ENCODE measurements around the gene ANKRD28. TPM values are rescaled to one million over a fixed set of nuclear protein-coding genes. Genes with fewer than 3 reads are reported as not detected.

The ANKRD28 gene
- total RNA-seq, 1 donor from 2014 or later: 21.6 TPM

DNA sequence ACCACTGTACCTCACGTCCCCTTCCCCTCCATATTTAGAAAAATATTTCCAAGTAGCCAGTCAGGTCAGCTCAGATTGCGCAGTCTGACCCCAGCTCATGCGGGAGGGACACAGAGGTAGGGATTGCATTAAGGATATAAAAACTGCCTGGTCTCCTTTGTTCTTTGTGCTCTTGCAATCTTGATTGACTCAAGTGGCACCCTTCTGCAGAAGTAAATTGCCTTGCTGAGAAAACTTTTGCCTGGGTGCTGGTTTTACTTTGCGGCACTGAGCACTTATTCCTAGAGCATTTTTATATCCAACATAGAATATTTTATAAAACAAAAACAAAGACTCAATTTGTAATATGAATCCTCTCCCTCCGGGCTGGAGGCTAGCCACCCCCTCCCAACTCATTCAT lies 141.4 kb downstream of the ANKRD28 start:
- Histone ChIP-seq H3K4me3 (no peak overlapping the region), H3K9me3 (replicated peaks) (peaks cover 28% of the 10 kb centered on the region), H3K36me3 (peaks cover 9% of the 10 kb centered on the region), H3K27ac (replicated peaks) (no peak overlapping the region), H3K27me3 (ENCODE audit: low read depth) (no peaks in the 10 kb centered on the region), H3K4me1 (no peaks in the 10 kb centered on the region)
- intact Hi-C loops (cut with micrococcal nuclease): no loop called here
- TF ChIP-seq, protein P1, sequence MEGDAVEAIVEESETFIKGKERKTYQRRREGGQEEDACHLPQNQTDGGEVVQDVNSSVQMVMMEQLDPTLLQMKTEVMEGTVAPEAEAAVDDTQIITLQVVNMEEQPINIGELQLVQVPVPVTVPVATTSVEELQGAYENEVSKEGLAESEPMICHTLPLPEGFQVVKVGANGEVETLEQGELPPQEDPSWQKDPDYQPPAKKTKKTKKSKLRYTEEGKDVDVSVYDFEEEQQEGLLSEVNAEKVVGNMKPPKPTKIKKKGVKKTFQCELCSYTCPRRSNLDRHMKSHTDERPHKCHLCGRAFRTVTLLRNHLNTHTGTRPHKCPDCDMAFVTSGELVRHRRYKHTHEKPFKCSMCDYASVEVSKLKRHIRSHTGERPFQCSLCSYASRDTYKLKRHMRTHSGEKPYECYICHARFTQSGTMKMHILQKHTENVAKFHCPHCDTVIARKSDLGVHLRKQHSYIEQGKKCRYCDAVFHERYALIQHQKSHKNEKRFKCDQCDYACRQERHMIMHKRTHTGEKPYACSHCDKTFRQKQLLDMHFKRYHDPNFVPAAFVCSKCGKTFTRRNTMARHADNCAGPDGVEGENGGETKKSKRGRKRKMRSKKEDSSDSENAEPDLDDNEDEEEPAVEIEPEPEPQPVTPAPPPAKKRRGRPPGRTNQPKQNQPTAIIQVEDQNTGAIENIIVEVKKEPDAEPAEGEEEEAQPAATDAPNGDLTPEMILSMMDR (IDR thresholded peaks at IDR 0.05; ENCODE audit: borderline replicate concordance): no peak
- no peak for DNase-seq

DNA sequence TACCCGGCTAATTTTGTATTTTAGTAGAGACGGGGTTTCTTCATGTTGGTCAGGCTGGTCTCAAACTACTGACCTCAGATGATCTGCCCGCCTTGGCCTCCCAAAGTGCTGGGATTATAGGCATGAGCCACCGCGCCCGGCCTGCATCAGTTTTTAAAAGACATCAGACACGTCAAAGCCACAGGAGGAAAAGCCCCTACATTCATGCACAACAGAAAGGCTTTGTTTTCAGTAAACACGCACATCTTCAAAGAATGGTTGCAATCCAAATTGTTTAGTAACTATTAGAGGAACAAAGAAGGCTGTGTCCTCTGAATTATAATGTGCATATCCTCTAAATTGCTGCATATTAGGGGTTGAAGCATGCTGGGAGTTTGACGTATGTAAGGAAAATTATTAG lies 142.9 kb downstream of the ANKRD28 start:
- H3K27me3 ChIP-seq (ENCODE audit: low read depth): no peaks in the 10 kb centered on the region
- TF ChIP-seq, protein P1 (IDR thresholded peaks at IDR 0.05; ENCODE audit: borderline replicate concordance): no peak
- H3K36me3 ChIP-seq: peaks cover 9% of the 10 kb centered on the region
- H3K9me3 ChIP-seq (replicated peaks): peaks cover 28% of the 10 kb centered on the region
- no peak for DNase-seq
- no peak overlapping the region for H3K4me3 ChIP-seq
- intact Hi-C loops (cut with micrococcal nuclease): no loop called here
- no peaks in the 10 kb centered on the region for H3K4me1 ChIP-seq
- H3K27ac ChIP-seq (replicated peaks): no peak overlapping the region

DNA sequence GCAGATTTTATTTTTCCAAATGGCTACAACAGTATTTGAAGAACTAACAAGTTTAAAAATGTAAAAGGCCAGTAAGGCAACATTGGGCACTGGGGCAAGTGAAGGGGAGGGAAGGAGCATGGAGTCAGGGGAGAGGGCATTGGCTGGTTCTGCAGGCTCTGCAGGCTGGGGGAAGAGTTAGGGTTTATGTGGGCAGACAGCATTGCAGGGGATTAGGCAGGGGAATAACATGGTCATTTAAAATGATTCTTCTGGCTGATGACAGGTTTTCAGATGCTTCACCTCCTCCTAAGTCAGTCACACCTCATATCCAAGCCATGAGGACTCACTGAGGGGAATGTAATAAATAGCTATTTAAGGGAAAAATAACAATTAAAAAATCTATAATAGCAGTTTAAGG lies 143.7 kb downstream of the ANKRD28 start:
- Histone ChIP-seq H3K9me3 (replicated peaks) (peaks cover 28% of the 10 kb centered on the region), H3K4me3 (no peak overlapping the region), H3K4me1 (no peaks in the 10 kb centered on the region), H3K27me3 (ENCODE audit: low read depth) (no peaks in the 10 kb centered on the region), H3K27ac (replicated peaks) (no peak overlapping the region), H3K36me3 (peaks cover 9% of the 10 kb centered on the region)
- DNase-seq: no peak
- intact Hi-C loops (cut with micrococcal nuclease): no loop called here
- TF ChIP-seq, protein P1 (IDR thresholded peaks at IDR 0.05; ENCODE audit: borderline replicate concordance): no peak

DNA sequence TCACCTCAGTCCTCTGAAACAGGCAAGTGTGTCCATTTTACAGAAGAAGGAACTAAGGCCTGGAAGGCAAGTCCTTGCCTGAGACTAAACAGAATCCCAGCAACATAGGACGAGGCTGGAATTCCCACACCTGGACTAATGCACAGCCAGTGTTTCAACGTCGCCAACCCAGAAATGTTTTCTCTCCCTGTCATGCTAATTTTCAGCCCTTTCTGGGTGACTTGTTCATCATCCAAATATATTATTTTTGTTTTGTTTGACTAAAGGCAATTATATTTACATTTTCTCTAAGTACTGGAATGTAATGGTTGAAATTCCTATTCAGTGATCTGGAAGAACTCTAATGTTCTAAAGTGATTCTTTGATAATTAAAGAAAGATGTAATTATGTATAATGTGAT lies 144.5 kb downstream of the ANKRD28 start:
- intact Hi-C loops (cut with micrococcal nuclease): no loop called here
- peaks cover 9% of the 10 kb centered on the region for H3K36me3 ChIP-seq
- TF ChIP-seq, protein P1 (IDR thresholded peaks at IDR 0.05; ENCODE audit: borderline replicate concordance): no peak
- no peak overlapping the region for H3K27ac ChIP-seq (replicated peaks)
- no peaks in the 10 kb centered on the region for H3K27me3 ChIP-seq (ENCODE audit: low read depth)
- no peak for DNase-seq
- peaks cover 28% of the 10 kb centered on the region for H3K9me3 ChIP-seq (replicated peaks)
- peaks cover under 1% of the 10 kb centered on the region for H3K4me1 ChIP-seq
- H3K4me3 ChIP-seq: no peak overlapping the region

DNA sequence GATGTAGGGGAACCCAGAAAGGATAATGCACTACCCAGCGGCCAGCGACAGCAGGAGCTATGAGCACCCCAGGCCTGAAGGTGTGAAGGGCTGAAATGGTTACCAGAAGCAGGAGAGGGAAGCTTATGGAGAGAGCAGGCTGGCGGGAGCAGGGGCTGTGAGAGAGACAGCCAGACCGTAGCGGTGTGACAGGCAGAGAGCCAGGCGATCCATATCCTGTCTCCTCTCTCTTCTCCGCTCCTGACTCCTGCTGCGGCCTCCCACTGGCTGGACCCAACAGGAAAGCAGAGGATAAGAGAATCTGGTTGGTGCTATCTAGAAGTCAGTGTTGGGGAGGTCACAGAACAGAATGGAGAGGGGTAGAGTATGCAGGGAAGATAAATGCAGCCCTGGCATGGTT lies 146.4 kb downstream of the ANKRD28 start:
- DNase-seq: no peak
- no peaks in the 10 kb centered on the region for H3K27me3 ChIP-seq (ENCODE audit: low read depth)
- TF ChIP-seq, protein P1 (IDR thresholded peaks at IDR 0.05; ENCODE audit: borderline replicate concordance): no peak
- H3K4me3 ChIP-seq: no peak overlapping the region
- no peak overlapping the region for H3K27ac ChIP-seq (replicated peaks)
- peaks cover 16% of the 10 kb centered on the region for H3K9me3 ChIP-seq (replicated peaks)
- intact Hi-C loops (cut with micrococcal nuclease): no loop called here
- H3K36me3 ChIP-seq: peaks cover 4% of the 10 kb centered on the region
- H3K4me1 ChIP-seq: peaks cover 20% of the 10 kb centered on the region

DNA sequence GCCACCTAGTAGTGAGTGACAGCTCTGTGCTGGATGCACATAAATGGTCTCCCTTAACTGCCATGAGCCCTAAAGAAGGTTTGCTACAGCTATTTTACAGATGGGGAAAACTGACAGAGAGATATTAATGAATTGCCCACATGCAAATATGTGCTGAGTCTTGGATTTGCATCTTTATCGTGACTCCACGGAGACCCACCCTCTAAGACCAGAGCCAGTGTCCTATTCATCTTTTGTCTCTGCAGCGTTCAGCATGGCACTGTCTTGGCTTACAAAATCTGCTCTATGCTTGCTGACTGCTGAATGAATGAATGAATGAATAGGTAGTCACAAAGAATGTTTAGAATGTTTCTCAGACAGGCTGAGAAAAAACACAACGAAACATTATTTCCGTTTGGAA lies 147.9 kb downstream of the ANKRD28 start:
- Histone ChIP-seq H3K9me3 (replicated peaks) (peaks cover under 1% of the 10 kb centered on the region), H3K4me1 (peaks cover 27% of the 10 kb centered on the region), H3K4me3 (no peak overlapping the region), H3K27ac (replicated peaks) (no peak overlapping the region), H3K27me3 (ENCODE audit: low read depth) (no peaks in the 10 kb centered on the region), H3K36me3 (peaks cover 1% of the 10 kb centered on the region)
- TF ChIP-seq, protein P1 (IDR thresholded peaks at IDR 0.05; ENCODE audit: borderline replicate concordance): no peak
- DNase-seq: no peak
- intact Hi-C loops (cut with micrococcal nuclease): no loop called here

All from left ventricle myocardium inferior (tissue), 1 donor.